ENCODE data around the gene MAP4.

- TF ChIP-seq, protein P1, sequence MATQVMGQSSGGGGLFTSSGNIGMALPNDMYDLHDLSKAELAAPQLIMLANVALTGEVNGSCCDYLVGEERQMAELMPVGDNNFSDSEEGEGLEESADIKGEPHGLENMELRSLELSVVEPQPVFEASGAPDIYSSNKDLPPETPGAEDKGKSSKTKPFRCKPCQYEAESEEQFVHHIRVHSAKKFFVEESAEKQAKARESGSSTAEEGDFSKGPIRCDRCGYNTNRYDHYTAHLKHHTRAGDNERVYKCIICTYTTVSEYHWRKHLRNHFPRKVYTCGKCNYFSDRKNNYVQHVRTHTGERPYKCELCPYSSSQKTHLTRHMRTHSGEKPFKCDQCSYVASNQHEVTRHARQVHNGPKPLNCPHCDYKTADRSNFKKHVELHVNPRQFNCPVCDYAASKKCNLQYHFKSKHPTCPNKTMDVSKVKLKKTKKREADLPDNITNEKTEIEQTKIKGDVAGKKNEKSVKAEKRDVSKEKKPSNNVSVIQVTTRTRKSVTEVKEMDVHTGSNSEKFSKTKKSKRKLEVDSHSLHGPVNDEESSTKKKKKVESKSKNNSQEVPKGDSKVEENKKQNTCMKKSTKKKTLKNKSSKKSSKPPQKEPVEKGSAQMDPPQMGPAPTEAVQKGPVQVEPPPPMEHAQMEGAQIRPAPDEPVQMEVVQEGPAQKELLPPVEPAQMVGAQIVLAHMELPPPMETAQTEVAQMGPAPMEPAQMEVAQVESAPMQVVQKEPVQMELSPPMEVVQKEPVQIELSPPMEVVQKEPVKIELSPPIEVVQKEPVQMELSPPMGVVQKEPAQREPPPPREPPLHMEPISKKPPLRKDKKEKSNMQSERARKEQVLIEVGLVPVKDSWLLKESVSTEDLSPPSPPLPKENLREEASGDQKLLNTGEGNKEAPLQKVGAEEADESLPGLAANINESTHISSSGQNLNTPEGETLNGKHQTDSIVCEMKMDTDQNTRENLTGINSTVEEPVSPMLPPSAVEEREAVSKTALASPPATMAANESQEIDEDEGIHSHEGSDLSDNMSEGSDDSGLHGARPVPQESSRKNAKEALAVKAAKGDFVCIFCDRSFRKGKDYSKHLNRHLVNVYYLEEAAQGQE (IDR thresholded peaks at IDR 0.05) = no peak
- TF ChIP-seq, protein P2, sequence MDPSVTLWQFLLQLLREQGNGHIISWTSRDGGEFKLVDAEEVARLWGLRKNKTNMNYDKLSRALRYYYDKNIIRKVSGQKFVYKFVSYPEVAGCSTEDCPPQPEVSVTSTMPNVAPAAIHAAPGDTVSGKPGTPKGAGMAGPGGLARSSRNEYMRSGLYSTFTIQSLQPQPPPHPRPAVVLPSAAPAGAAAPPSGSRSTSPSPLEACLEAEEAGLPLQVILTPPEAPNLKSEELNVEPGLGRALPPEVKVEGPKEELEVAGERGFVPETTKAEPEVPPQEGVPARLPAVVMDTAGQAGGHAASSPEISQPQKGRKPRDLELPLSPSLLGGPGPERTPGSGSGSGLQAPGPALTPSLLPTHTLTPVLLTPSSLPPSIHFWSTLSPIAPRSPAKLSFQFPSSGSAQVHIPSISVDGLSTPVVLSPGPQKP (IDR thresholded peaks at IDR 0.05; ENCODE audit: low read depth, low read length) = no peak
- TF ChIP-seq POLR2A (IDR thresholded peaks at IDR 0.05; ENCODE audit: low read length) = no peak
- no peak for TF ChIP-seq HDAC2 (IDR thresholded peaks at IDR 0.05)
- no peak for TF ChIP-seq KDM5A (IDR thresholded peaks at IDR 0.05)
- TF ChIP-seq, protein P3, sequence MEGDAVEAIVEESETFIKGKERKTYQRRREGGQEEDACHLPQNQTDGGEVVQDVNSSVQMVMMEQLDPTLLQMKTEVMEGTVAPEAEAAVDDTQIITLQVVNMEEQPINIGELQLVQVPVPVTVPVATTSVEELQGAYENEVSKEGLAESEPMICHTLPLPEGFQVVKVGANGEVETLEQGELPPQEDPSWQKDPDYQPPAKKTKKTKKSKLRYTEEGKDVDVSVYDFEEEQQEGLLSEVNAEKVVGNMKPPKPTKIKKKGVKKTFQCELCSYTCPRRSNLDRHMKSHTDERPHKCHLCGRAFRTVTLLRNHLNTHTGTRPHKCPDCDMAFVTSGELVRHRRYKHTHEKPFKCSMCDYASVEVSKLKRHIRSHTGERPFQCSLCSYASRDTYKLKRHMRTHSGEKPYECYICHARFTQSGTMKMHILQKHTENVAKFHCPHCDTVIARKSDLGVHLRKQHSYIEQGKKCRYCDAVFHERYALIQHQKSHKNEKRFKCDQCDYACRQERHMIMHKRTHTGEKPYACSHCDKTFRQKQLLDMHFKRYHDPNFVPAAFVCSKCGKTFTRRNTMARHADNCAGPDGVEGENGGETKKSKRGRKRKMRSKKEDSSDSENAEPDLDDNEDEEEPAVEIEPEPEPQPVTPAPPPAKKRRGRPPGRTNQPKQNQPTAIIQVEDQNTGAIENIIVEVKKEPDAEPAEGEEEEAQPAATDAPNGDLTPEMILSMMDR (IDR thresholded peaks at IDR 0.05) = no peak
- TF ChIP-seq ZC3H11A (IDR thresholded peaks at IDR 0.05) = no peak
- TF ChIP-seq, protein P4, sequence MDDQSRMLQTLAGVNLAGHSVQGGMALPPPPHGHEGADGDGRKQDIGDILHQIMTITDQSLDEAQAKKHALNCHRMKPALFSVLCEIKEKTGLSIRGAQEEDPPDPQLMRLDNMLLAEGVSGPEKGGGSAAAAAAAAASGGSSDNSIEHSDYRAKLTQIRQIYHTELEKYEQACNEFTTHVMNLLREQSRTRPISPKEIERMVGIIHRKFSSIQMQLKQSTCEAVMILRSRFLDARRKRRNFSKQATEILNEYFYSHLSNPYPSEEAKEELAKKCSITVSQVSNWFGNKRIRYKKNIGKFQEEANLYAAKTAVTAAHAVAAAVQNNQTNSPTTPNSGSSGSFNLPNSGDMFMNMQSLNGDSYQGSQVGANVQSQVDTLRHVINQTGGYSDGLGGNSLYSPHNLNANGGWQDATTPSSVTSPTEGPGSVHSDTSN (IDR thresholded peaks at IDR 0.05) = no peak
- TF ChIP-seq MYC (IDR thresholded peaks at IDR 0.05; ENCODE audit: borderline replicate concordance, low read length) = no peak
- TF ChIP-seq FOXS1 (CRISPR knock-in tag; IDR thresholded peaks at IDR 0.05) = no peak
- TF ChIP-seq CHD2 (IDR thresholded peaks at IDR 0.05; ENCODE audit: low read length, partially characterized antibody) = no peak
Measured at GRCh38 chr3:47888986-47889757, 127.0 kb downstream of the MAP4 start.

Measured in A549 (cell line).